Adrenal gland (tissue), 5 donors: ENCODE results near the gene ARL10.

Experiments used
- POLR2A ChIP-seq, 2 donors: fragments of 450-650 bp; IDR thresholded peaks; one replicate each; pipeline ENCODE4 v1.6.1; 2017; ENCODE audit warnings: antibody characterized with exemption in 2 of 2, mild to moderate bottlenecking in 2 of 2, moderate library complexity in 1 of 2
- TF ChIP-seq, protein P1 (sequence below), 6 experiments: fragments of 450-650 bp in 4 of 6; fragments of 200-600 bp in 2 of 6; sonication (generic) in 1 of 6; IDR thresholded peaks; 1 replicate in 5 of 6; 2 replicates in 1 of 6; pipeline versions ENCODE4 v1.5.1 to v1.8.0; 2016 to 2021; ENCODE audit warnings: antibody characterized with exemption in 6 of 6, mild to moderate bottlenecking in 2 of 6, moderate library complexity in 1 of 6
- donor health status: DM: no; HTN: no; CAD: no.

DNA sequence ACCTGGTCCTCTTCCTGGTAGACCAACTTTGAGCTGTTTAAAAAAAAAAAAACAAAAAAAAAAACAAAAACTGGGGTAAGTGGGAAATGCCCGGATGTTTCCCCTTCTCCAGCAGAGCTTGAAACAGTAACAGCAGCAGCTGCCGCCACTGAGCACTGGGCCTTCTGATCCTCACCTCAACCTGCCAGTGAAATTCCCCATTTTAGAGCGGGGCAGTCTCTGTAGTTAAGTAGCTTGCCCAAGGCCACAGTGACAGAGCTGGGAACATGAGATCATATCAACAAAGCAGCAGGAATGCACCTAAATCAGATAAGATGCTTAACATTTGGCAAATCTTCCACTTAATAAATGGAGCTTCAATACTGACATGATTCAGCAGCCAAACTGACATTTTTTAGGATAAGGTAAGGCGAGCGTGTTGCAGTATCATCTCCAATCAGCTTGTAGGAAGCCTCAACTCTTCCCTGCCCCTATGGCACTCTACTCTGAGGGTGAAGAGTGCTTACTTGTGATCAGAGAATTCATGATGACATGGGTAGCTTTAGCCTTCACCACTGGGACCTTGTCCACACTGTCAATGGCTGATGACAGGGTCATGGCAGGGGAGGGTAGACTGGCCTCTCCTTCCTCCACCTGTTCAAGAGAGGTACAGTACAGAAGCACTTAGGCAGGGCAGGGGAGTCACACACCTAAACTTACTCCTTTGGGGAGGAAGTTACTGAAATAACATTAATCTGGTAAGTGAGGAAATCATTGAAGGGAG is 13.0 kb upstream of the ARL10 start:
- peak in 1 of 2 donors; percentile 58 for TF ChIP-seq POLR2A (IDR thresholded peaks at IDR 0.05)
- TF ChIP-seq, protein P1, sequence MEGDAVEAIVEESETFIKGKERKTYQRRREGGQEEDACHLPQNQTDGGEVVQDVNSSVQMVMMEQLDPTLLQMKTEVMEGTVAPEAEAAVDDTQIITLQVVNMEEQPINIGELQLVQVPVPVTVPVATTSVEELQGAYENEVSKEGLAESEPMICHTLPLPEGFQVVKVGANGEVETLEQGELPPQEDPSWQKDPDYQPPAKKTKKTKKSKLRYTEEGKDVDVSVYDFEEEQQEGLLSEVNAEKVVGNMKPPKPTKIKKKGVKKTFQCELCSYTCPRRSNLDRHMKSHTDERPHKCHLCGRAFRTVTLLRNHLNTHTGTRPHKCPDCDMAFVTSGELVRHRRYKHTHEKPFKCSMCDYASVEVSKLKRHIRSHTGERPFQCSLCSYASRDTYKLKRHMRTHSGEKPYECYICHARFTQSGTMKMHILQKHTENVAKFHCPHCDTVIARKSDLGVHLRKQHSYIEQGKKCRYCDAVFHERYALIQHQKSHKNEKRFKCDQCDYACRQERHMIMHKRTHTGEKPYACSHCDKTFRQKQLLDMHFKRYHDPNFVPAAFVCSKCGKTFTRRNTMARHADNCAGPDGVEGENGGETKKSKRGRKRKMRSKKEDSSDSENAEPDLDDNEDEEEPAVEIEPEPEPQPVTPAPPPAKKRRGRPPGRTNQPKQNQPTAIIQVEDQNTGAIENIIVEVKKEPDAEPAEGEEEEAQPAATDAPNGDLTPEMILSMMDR (IDR thresholded peaks at IDR 0.05), result no peak
